ENCODE measurements around the gene DUOX2. TPM values are rescaled to one million over a fixed set of nuclear protein-coding genes. Genes with fewer than 3 reads are reported as not detected.

The DUOX2 gene
- total RNA-seq, 1 experiment from 2014 or later = 0.30 TPM

GRCh38 chr15:45134682-45135604 is 21.0 kb upstream of the DUOX2 start:
- BruUV-seq (replicated peaks) = no TSS peak
- Mint-ChIP-seq H3K27ac (ENCODE audit: low read depth, unreplicated experiment) (no peak overlapping the region), H3K36me3 (ENCODE audit: insufficient read depth, unreplicated experiment) (peaks cover 12% of the 10 kb centered on the region), H3K4me3 (ENCODE audit: unreplicated experiment) (no peak overlapping the region), H3K27me3 (ENCODE audit: insufficient read depth, unreplicated experiment) (no peaks in the 10 kb centered on the region), H3K9me3 (ENCODE audit: unreplicated experiment) (no peaks in the 10 kb centered on the region), H3K4me1 (ENCODE audit: insufficient read depth, unreplicated experiment) (peaks cover 17% of the 10 kb centered on the region)
- ChIA-PET CTCF (interaction anchor here (0.5 kb wide), 1 partner anchor 83 kb away, joined by 5 read pairs; no protein-coding TSS in a partner anchor), POLR2A (no interaction called here)
- TF ChIP-seq CTCF (IDR thresholded peaks at IDR 0.05; ENCODE audit: unreplicated experiment) = no peak
- intact Hi-C loops (cut with micrococcal nuclease) = no loop called here
- no peak for DNase-seq (ENCODE audit: unreplicated experiment)

GRCh38 chr15:45134046-45134445 is 20.1 kb upstream of the DUOX2 start:
- CTCF ChIA-PET = interaction anchor here (0.5 to 2.0 kb wide), 5 partner anchors 16 to 266 kb away, joined by 3 to 8 read pairs (median 4); no protein-coding TSS in a partner anchor
- intact Hi-C loops (cut with micrococcal nuclease) = no loop called here

GRCh38 chr15:45133561-45133920 is 19.6 kb upstream of the DUOX2 start:
- DNase-seq (ENCODE audit: unreplicated experiment) = no peak
- H3K4me3 Mint-ChIP-seq (ENCODE audit: unreplicated experiment) = no peak overlapping the region
- ChIA-PET CTCF (interaction anchor here (0.7 to 2.0 kb wide), 6 partner anchors 9 to 266 kb away, joined by 3 to 8 read pairs (median 4); no protein-coding TSS in a partner anchor), POLR2A (interaction anchor here (0.6 to 1.7 kb wide), 2 partner anchors 25 to 57 kb away, joined by 3 to 4 read pairs; no protein-coding TSS in a partner anchor)
- TF ChIP-seq CTCF (IDR thresholded peaks at IDR 0.05; ENCODE audit: unreplicated experiment) = no peak
- no peaks in the 10 kb centered on the region for H3K9me3 Mint-ChIP-seq (ENCODE audit: unreplicated experiment)
- intact Hi-C loops (cut with micrococcal nuclease) = no loop called here
- peaks cover 12% of the 10 kb centered on the region for H3K36me3 Mint-ChIP-seq (ENCODE audit: insufficient read depth, unreplicated experiment)
- H3K27ac Mint-ChIP-seq (ENCODE audit: low read depth, unreplicated experiment) = no peak overlapping the region
- BruUV-seq (replicated peaks) = no TSS peak
- no peaks in the 10 kb centered on the region for H3K27me3 Mint-ChIP-seq (ENCODE audit: insufficient read depth, unreplicated experiment)
- peaks cover 17% of the 10 kb centered on the region for H3K4me1 Mint-ChIP-seq (ENCODE audit: insufficient read depth, unreplicated experiment)

More at GRCh38 chr15:45134046-45134445, 20.1 kb upstream of the DUOX2 start:
- POLR2A ChIA-PET = no interaction called here
- Mint-ChIP-seq H3K36me3 (ENCODE audit: insufficient read depth, unreplicated experiment) (peaks cover 12% of the 10 kb centered on the region), H3K27me3 (ENCODE audit: insufficient read depth, unreplicated experiment) (no peaks in the 10 kb centered on the region), H3K4me1 (ENCODE audit: insufficient read depth, unreplicated experiment) (peaks cover 17% of the 10 kb centered on the region), H3K4me3 (ENCODE audit: unreplicated experiment) (no peak overlapping the region), H3K9me3 (ENCODE audit: unreplicated experiment) (no peaks in the 10 kb centered on the region), H3K27ac (ENCODE audit: low read depth, unreplicated experiment) (no peak overlapping the region)
- no TSS peak for BruUV-seq (replicated peaks)
- no peak for TF ChIP-seq CTCF (IDR thresholded peaks at IDR 0.05; ENCODE audit: unreplicated experiment)
- DNase-seq (ENCODE audit: unreplicated experiment) = no peak

DNA sequence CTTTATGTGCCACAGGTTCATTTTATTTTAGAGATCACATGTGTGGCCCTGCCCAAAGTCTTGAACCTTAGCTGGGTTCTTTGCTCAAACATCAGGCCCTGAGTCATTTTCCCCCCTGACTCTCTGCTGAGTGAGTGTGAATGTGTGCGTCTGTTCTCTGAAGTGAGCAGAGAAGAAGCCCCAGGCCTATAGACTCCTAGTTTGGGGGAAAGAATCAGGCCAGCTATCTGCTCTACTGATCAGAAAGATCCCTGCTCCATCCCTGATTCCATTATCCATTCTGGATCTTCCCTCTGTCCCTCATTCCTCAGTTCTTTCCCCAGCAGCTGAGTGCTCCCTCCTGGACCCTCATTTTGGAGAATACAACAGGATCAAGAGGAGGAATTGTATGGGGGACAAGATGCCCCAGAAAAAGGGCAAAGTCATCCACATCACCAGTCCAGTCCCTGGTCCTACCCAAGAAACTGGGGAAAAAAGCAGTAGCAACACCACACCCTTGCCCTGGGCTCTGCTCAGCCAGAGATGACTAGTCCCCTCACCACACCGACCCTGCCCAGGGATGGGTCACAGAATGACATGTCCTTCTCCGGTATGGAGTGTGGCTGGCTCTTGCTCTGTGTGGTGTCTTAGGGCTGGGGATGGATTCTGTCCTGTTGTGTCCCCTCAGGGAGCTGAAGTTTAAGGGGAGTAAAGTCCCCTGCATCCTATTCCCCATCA is 19.0 kb upstream of the DUOX2 start:
- peaks cover 17% of the 10 kb centered on the region for H3K4me1 Mint-ChIP-seq (ENCODE audit: insufficient read depth, unreplicated experiment)
- H3K27ac Mint-ChIP-seq (ENCODE audit: low read depth, unreplicated experiment) = peak overlapping the region; percentile 36
- BruUV-seq (replicated peaks) = no TSS peak
- no peaks in the 10 kb centered on the region for H3K9me3 Mint-ChIP-seq (ENCODE audit: unreplicated experiment)
- peaks cover 12% of the 10 kb centered on the region for H3K36me3 Mint-ChIP-seq (ENCODE audit: insufficient read depth, unreplicated experiment)
- ChIA-PET POLR2A (interaction anchor here (0.6 to 1.7 kb wide), 5 partner anchors 9 to 57 kb away, joined by 3 to 4 read pairs (median 3); no protein-coding TSS in a partner anchor), CTCF (interaction anchor here (0.7 to 3.5 kb wide), 9 partner anchors 9 to 316 kb away, joined by 3 to 11 read pairs (median 4); no protein-coding TSS in a partner anchor)
- no peak for TF ChIP-seq CTCF (IDR thresholded peaks at IDR 0.05; ENCODE audit: unreplicated experiment)
- H3K27me3 Mint-ChIP-seq (ENCODE audit: insufficient read depth, unreplicated experiment) = no peaks in the 10 kb centered on the region
- no peak for DNase-seq (ENCODE audit: unreplicated experiment)
- H3K4me3 Mint-ChIP-seq (ENCODE audit: unreplicated experiment) = no peak overlapping the region
- intact Hi-C loops (cut with micrococcal nuclease) = no loop called here
